Activated CD4-positive, CD25-positive, alpha-beta regulatory T cell treated with anti-CD3 and anti-CD28 coated beads, Interleukin-2, amount 50 U/mL, for 24 hours (primary cell): ENCODE measurements around the gene DCHS2.

Experiments
- ATAC-seq, 2 donors: fragments of 150-1000 bp; cut with Tn5 transposase; one replicate each; pipeline ENCODE4 v1.10.0; 2021; ENCODE audit warnings: mild to moderate bottlenecking in 1 of 2, moderate library complexity in 1 of 2

DCHS2 gene

GRCh38 chr4:154367659-154368058, 123.9 kb downstream of the DCHS2 start:
- no peak for ATAC-seq

DNA sequence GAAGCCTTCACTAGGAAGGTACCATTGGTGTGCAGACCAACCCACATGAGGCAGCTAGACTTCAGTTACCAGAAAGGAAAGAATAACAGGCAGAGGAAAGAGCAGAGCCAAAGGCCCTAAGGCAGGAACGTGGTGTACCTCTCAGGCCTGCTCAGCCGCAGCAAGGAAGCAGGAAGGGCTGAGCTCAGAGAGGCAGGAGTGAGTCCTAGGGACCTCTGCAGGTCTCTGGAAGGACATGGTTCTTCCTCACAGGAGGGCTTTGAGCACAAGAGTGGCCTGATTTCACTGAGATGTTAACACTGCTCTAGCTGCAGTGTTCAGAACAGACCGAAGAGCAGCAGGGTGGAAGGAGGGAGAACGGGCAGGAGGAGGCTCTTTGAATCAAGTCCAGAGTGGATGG, 124.6 kb downstream of the DCHS2 start:
- ATAC-seq: no peak

DNA sequence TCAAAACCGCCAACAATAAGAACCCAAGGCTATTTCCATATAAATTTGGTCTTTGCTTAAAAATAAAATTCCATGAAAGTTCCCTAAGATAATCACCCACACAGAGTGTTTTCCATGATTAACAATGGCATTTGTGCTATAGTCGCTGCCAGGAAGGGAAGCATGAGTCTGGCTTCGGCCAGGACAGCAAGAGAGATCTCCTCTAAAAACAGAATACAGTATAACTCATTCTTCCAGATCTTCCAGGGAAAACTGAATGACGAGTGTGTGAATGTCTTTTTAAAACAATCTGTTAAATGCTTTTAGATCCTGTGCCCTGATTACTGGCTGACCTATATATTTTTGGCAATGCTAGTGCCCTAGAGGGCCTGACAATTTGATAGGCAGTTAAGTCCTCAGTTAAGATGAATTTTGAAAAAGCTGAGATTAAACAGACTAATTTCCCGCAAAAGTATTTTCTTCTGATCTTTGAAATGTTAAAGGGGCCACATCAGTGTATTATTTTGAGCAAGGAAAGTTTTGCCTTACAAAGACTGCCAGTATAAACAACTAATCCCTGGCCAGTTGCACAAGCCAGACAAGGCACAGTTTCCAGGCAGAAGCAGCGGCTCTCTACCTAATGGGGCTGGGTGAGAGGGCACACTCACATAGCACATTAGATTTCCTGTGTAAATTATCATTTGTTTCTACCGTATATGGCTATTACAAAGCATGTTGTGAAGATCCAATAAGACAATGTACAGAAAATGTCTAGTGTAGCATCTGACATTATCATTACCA, 127.3 kb downstream of the DCHS2 start:
- no peak for ATAC-seq

DNA sequence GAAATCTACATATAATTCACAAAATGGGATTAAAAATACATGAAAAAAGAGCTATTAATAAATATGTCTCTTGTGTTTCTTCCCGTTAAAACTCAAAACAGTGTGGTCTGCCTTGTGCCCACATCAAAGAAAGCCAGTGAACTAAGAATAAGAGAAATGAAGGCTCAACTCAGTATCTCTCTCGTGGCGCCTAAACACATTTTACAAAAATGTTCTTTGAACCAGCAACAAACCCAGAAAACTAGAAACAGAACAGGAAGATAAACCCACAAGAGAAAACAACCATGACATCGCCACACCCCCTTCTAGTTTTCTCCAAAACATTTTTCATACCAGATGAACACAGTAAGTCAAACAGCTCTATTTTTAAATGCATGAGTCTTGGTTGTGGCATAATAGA, 130.1 kb downstream of the DCHS2 start:
- ATAC-seq: no peak

GRCh38 chr4:154360491-154360890, 131.1 kb downstream of the DCHS2 start:
- ATAC-seq: no peak

DNA sequence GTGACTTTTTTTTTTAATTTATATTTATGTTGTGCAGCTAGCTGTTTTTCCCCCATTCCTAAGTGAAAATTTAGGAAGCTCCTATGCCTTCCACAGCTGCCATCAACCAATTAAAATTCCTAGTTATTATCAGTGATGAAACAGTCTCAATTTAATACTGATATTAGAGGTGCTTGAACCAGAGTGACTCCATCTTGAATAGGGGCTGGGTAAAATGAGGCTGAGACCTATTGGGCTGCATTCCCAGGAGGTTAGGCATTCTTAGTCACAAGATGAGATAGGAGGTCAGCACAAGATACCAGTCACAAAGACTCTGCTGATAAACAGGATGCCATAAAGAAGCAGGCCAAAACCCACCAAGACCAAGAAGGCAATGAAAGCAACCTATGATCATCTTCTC, 136.7 kb downstream of the DCHS2 start:
- no peak for ATAC-seq

DNA sequence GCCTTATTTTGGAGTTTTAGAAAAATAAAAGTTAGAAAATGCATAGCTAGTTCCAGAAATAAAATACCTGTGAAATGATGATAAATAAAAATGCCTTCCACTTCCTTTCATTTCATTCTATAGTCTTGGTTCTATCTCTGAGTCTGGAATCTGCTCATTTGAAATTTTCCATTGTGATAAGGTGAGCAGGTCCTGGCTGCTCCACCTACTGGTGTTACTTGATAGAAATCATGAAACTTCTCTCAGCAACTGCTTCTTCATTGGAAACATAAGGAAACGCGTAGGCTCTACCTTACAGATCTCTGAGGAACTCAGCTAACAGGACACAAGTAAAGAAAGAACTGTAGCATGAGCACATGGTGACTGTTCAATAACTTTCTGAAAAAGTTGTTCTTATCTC, 141.8 kb downstream of the DCHS2 start:
- no peak for ATAC-seq

DNA sequence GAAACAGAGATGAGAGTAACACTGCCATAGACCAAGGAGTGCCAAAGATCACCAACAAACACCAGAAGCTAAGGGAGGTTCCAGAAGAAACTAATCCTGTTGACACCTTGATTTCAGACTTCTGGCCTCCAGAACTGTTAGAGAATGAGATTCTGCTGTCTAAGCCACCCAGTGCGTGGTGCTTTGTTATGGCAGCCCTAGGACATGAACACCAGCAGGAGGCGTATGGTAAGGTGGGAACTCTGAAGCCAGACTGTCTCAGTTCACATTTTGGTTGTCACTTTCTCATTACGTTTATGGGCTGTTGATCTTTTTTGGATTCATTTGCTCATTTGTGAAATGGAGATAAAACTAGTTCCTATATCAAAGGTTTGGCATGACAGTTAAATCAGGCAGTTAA, 142.9 kb downstream of the DCHS2 start:
- no peak for ATAC-seq

DNA sequence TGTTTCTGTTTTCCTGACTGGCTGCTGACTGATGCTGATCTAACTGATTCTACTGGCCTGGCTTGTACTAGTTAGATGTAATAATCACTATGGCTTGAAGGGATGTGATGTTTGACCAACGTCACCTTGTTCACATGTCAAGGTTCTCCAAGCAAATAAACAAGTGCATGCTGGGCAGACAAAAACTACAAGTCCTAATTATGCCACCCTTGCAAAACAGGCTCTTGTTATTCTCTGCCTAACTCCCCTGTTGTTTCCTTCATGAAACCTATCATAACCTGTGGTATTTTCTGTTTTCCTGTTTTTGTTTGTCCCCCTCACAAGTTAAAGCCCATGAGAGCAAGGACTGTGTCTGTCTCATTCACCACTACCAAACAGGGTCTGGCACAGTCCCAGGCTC, 146.2 kb downstream of the DCHS2 start:
- ATAC-seq: no peak

GRCh38 chr4:154344686-154345085, 146.9 kb downstream of the DCHS2 start:
- no peak for ATAC-seq

DNA sequence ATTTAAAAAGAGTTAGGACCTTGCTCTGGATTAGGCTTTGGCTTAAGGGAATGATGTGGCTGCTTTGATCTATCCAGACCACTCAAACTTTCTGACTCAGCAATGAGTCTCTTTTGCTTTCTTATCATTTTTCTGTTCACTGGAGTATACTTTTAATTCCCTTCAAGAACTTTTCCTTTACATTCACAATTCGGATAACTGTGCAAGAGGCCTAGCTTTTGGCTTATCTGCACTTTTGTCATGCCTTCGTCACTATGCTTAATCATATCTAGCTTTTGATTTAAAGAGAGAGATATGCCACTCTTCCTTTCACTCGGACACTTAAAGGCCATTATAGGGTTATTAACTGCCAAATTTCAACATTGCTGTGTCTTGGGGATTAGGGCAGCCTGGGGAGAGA, 147.9 kb downstream of the DCHS2 start:
- ATAC-seq: no peak

DNA sequence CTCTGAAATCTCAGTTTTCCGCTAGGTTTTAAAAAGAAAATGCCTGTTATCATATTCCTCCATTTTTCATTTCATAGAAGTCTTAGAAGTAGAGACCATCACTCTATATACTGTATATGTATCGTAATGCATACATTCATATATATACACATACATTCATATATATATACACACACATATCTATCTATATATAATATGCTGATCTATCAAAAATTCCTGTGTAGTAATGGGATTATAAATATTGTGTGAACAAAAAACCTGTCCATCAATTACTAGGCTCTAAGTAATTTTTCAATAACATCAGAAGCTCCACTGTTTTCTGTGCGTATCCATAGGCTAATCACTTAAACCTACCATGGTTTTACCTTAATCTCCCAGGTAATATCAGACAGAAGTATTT, 150.2 kb downstream of the DCHS2 start:
- ATAC-seq: no peak

- no peak for ATAC-seq
Observed at GRCh38 chr4:154335588-154335987, 156.0 kb downstream of the DCHS2 start.

- ATAC-seq: peak; percentile 81 to 82
Observed at GRCh38 chr4:154332681-154333421, 158.7 kb downstream of the DCHS2 start.

DNA sequence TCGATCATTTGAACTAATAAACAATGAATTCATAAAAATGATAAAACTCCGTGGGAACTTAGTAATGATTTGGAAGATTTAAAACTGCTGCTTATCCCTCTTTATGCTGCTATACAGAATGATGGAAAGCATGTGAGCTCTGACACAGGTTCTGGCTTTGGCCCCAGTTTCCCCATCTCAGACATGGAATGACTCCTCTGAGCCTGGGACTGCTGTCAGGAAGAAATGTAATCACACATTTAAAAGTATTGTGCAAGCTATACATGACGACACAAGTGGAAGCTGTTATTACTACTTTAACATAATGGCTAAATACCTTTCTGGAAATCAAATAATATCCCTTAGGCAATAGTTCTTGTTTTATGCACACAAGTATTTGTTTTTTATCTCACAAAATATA, 161.7 kb downstream of the DCHS2 start:
- ATAC-seq: no peak

DNA sequence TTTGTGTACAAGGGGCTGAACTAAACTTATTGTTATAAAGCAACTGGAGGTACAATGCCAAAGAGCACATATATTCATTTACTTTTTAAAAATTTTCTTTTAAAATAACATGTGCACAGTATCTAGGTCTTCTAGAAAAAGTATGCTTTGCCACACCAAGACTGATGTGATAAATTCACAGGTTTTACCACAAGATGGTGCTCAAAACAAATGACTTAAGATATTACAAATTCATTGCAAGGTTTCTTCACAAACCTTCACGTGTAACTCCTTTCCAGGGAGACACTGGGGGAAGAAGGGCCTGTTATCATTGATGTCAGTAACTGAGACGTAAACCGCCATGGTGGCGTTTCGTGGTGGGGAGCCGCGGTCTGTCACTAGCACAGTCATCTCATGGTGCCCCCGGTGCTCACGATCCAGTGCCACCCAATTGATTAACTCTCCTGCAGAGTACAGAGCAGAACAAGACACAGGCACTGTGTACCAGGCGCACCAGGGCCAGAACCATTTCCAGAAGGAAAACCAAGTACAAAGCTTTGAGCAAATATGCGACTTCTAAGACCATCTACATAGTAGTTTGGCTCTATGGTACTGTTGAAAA, 162.2 kb downstream of the DCHS2 start:
- ATAC-seq: no peak

GRCh38 chr4:154328030-154328429, 163.6 kb downstream of the DCHS2 start:
- no peak for ATAC-seq

GRCh38 chr4:154320521-154320920, 171.1 kb downstream of the DCHS2 start:
- ATAC-seq: no peak

GRCh38 chr4:154319736-154320135, 171.9 kb downstream of the DCHS2 start:
- no peak for ATAC-seq

- ATAC-seq: no peak
Observed at GRCh38 chr4:154317201-154317999, 174.2 kb downstream of the DCHS2 start.

DNA sequence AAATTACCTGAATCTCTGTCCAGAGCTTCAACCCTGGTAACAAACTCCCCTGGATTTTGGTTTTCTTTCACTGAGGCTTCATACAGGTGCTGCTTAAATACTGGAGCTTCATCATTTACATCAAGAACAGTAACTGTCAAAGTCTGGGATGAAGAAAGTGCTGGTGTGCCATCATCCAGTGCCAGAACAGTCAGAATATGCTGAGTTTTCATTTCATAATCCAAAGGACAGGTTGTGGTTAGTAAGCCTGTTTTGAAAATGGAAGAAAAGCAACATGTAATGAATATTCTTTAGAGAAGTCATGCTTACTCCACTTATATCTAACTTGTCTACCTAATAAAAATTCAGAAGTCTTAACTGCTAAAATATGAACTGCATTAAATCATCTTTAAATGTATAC, 175.9 kb downstream of the DCHS2 start:
- no peak for ATAC-seq

GRCh38 chr4:154314248-154314647, 177.4 kb downstream of the DCHS2 start:
- ATAC-seq: no peak

DNA sequence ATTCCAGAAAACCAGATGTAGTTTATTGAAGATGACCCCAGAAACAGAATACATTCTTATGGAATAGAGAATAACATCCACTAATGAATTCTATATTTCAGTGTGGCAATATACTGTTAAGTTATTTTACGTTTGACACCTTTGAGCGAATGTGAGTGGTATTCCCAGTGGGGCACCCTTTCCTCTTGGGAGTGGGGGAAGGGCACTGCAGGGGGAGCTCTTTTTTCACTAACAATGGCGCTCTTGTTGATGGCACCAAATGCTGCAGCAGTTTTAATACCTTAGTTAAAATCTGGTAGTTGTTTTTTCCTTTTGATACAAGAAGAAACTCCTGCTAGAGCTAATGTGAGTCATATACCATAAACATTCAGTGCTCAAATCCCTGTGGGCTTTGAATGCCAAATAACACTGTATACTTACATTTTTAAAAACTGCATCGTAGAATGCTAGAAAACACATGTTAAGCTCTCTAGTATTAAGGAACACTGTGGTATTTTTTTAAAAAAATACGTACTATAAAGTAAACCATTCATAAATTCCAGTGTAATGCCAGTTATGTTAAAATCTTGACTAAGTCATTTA, 178.5 kb downstream of the DCHS2 start:
- no peak for ATAC-seq
